Neural cell (in vitro differentiated cells): ENCODE measurements around the gene B4GALT5.

Experiments
- EP300 ChIP-seq: fragments of 450-650 bp; conservative IDR thresholded peaks from 2 replicates; pipeline ENCODE4 v1.6.1; 2014; ENCODE audit warnings: antibody characterized with exemption, mild to moderate bottlenecking, moderate library complexity; ENCODE audit not compliant: poor library complexity, severe bottlenecking
- EZH2 ChIP-seq: fragments of 200-600, 300-800 bp; shearing (Covaris generic), sonication (generic); IDR thresholded peaks from 2 replicates; pipeline ENCODE4 v1.6.1; 2014; ENCODE audit warnings: antibody characterized with exemption, low read length, borderline replicate concordance, mild to moderate bottlenecking; ENCODE audit not compliant: insufficient read depth, poor library complexity, severe bottlenecking
- MXI1 ChIP-seq: fragments of 450-650 bp; conservative IDR thresholded peaks from 2 replicates; pipeline ENCODE4 v1.6.1; 2014; ENCODE audit warnings: antibody characterized with exemption, mild to moderate bottlenecking; ENCODE audit not compliant: poor library complexity, severe bottlenecking
- POLR2AphosphoS5 ChIP-seq: IDR thresholded peaks from 2 replicates; pipeline ENCODE4 v1.6.1; 2012
- RAD21 ChIP-seq: fragments of 450-650 bp; conservative IDR thresholded peaks from 2 replicates; pipeline ENCODE4 v1.6.1; 2014; ENCODE audit warnings: antibody characterized with exemption, mild to moderate bottlenecking, moderate library complexity
- SMC3 ChIP-seq: fragments of 450-650 bp; conservative IDR thresholded peaks from 2 replicates; pipeline ENCODE4 v1.6.1; 2014; ENCODE audit warnings: antibody characterized with exemption, mild to moderate bottlenecking, moderate library complexity; ENCODE audit not compliant: poor library complexity
- TAF1 ChIP-seq: IDR thresholded peaks from 2 replicates; pipeline ENCODE4 v1.6.1; 2012; ENCODE audit warnings: low read depth
- TF ChIP-seq, protein P1 (sequence below): fragments of 450-650 bp; IDR thresholded peaks from 2 replicates; pipeline ENCODE4 v1.5.1; 2014; ENCODE audit warnings: antibody characterized with exemption, mild to moderate bottlenecking, moderate library complexity; ENCODE audit not compliant: poor library complexity, severe bottlenecking
- TF ChIP-seq, protein P2 (sequence below): IDR thresholded peaks from 2 replicates; pipeline ENCODE4 v1.6.1; 2012; ENCODE audit warnings: borderline replicate concordance

DNA sequence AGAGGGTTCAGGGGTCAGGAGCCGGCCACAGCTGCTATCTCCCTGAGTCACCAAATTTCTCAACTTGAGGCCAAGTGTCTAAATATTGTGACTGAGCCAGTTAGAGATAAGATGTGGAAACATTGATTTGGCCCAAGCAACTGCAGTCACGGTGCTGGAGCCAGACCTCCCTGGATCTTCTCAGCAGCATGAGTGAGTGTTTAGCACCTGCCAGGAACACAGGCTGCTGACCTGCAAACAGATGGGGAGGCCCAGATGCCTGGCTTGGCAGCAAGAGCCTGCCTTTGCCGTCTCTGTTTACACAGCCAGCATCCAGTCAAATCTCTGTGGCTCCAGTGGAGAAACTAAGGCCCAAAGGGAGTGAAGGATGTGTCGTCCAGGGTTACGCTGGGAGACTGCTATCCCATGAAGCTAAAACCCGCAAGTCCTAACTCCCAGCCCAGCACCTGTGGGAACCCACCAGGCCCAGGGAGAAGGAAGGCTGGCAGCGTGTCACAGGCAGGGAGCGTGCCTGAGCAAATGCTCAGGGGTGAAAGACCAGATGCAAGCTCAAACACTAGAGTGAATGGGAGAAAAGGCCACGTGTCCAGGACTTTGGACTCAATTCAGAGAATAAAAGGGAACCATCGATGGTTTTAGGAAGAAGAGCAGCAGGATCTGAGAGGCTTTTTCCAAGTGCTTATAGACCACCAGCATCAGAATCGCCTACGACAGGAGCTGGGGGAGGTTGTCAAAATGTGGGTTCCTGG, 129.8 kb downstream of the B4GALT5 start:
- TF ChIP-seq, protein P1, sequence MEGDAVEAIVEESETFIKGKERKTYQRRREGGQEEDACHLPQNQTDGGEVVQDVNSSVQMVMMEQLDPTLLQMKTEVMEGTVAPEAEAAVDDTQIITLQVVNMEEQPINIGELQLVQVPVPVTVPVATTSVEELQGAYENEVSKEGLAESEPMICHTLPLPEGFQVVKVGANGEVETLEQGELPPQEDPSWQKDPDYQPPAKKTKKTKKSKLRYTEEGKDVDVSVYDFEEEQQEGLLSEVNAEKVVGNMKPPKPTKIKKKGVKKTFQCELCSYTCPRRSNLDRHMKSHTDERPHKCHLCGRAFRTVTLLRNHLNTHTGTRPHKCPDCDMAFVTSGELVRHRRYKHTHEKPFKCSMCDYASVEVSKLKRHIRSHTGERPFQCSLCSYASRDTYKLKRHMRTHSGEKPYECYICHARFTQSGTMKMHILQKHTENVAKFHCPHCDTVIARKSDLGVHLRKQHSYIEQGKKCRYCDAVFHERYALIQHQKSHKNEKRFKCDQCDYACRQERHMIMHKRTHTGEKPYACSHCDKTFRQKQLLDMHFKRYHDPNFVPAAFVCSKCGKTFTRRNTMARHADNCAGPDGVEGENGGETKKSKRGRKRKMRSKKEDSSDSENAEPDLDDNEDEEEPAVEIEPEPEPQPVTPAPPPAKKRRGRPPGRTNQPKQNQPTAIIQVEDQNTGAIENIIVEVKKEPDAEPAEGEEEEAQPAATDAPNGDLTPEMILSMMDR: no peak
- TF ChIP-seq, protein P2, sequence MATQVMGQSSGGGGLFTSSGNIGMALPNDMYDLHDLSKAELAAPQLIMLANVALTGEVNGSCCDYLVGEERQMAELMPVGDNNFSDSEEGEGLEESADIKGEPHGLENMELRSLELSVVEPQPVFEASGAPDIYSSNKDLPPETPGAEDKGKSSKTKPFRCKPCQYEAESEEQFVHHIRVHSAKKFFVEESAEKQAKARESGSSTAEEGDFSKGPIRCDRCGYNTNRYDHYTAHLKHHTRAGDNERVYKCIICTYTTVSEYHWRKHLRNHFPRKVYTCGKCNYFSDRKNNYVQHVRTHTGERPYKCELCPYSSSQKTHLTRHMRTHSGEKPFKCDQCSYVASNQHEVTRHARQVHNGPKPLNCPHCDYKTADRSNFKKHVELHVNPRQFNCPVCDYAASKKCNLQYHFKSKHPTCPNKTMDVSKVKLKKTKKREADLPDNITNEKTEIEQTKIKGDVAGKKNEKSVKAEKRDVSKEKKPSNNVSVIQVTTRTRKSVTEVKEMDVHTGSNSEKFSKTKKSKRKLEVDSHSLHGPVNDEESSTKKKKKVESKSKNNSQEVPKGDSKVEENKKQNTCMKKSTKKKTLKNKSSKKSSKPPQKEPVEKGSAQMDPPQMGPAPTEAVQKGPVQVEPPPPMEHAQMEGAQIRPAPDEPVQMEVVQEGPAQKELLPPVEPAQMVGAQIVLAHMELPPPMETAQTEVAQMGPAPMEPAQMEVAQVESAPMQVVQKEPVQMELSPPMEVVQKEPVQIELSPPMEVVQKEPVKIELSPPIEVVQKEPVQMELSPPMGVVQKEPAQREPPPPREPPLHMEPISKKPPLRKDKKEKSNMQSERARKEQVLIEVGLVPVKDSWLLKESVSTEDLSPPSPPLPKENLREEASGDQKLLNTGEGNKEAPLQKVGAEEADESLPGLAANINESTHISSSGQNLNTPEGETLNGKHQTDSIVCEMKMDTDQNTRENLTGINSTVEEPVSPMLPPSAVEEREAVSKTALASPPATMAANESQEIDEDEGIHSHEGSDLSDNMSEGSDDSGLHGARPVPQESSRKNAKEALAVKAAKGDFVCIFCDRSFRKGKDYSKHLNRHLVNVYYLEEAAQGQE: no peak
- TF ChIP-seq SMC3 (no peak), POLR2AphosphoS5 (no peak), TAF1 (no peak), MXI1 (no peak), EP300 (no peak), EZH2 (no peak), RAD21 (no peak)
